Epithelial cell of proximal tubule (primary cell): ENCODE measurements around the gene VPS8. TPM values are rescaled to one million over a fixed set of nuclear protein-coding genes. Genes with fewer than 3 reads are reported as not detected.
A peak's percentile ranks its signal among the peaks of the same experiment; 100 is the strongest.

Experiments used
- DNase-seq: peaks from one replicate; pipeline ENCODE4 v3.0.0-alpha.2; 2011; ENCODE audit warnings: low read depth
- H3K4me3 ChIP-seq: 2 replicates; pipeline ENCODE4 v1.5.1; 2011; ENCODE audit warnings: low read depth, mild to moderate bottlenecking, low read length
- CTCF ChIP-seq: conservative IDR thresholded peaks from 2 replicates; pipeline ENCODE4 v1.5.1; 2012; ENCODE audit warnings: low read depth, mild to moderate bottlenecking, low read length
- total RNA-seq: library from RNA; depleted of rRNA; stranded (reverse); fragments of >200 nt; gene quantifications from 2 replicates; pipeline ENCODE4 v1.2.3, GENCODE V29; 2015

VPS8 gene
- total RNA-seq, 1 donor from 2014 or later, result 16.7 TPM

- no peak for DNase-seq
Measured at GRCh38 chr3:184805351-184806038, 6.5 kb upstream of the VPS8 start.

GRCh38 chr3:184806567-184807271 is 5.2 kb upstream of the VPS8 start:
- no peak for TF ChIP-seq CTCF
- DNase-seq, result no peak
- H3K4me3 ChIP-seq, result no peak overlapping the region

More at GRCh38 chr3:184805351-184806038, 6.5 kb upstream of the VPS8 start:
- no peak for TF ChIP-seq CTCF
- no peak overlapping the region for H3K4me3 ChIP-seq

GRCh38 chr3:184807549-184807948 is 4.4 kb upstream of the VPS8 start:
- no peak for TF ChIP-seq CTCF
- DNase-seq, result no peak
- no peak overlapping the region for H3K4me3 ChIP-seq

GRCh38 chr3:184808021-184808420 is 3.9 kb upstream of the VPS8 start:
- DNase-seq, result no peak

GRCh38 chr3:184810146-184810545 is 1.8 kb upstream of the VPS8 start:
- TF ChIP-seq CTCF, result no peak
- no peak for DNase-seq
- H3K4me3 ChIP-seq, result no peak overlapping the region

More at GRCh38 chr3:184808021-184808420, 3.9 kb upstream of the VPS8 start:
- TF ChIP-seq CTCF, result peak; percentile 27
- no peak overlapping the region for H3K4me3 ChIP-seq

- TF ChIP-seq CTCF, result no peak
- no peak overlapping the region for H3K4me3 ChIP-seq
- no peak for DNase-seq
Measured at GRCh38 chr3:184811034-184811433, 932 bp upstream of the VPS8 start.
